Measurements from ENCODE around the gene EIF2S3B.
"Not testable (repeated sequence)": the region's sequence is repeated elsewhere in the genome, so short reads cannot be mapped to it uniquely, and the experiment has no call there.

EIF2S3B gene

DNA sequence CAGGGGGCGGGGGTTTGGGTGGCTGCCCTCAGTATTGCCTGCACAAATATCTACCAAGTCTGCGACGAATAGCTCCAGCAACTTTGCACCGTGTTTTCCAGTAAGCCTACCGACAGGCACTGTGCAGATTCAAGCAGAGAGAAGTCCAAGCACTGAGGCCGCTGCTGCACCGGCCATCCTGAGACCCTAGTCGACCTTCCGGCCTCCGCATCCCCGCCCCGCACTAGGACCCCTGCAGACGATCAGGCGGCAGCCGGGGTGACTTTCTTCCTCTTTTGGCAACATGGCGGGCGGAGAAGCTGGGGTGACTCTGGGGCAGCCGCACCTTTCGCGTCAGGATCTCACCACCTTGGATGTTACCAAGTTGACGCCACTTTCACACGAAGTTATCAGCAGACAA lies at the start of gene EIF2S3B:
TSS of gene EIF2S3B (plus strand) at position 271 of the 400 bp plus-strand sequence. CDS start at position 284, 13 bp downstream.
- DNase-seq, result no peak

DNA sequence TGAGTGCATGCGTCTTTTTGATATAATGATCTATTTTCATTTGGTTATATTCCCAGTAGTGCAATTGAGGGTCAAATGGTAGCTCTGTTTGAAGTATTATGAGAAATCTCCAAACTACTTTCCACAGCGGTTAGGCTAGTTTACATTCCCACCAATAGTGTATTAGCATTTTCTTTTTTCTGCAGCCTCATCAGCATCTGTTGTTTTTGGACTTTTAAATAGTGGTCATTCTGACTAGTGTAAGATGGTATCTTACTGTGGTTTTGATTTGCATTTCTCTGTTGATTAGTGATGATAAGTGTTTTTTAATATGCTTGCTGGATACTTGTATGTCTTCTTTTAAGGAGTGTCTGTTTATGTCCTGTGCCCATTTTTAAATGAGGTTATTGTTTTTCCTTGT lies 48.8 kb upstream of the EIF2S3B start:
- no peak for DNase-seq

DNA sequence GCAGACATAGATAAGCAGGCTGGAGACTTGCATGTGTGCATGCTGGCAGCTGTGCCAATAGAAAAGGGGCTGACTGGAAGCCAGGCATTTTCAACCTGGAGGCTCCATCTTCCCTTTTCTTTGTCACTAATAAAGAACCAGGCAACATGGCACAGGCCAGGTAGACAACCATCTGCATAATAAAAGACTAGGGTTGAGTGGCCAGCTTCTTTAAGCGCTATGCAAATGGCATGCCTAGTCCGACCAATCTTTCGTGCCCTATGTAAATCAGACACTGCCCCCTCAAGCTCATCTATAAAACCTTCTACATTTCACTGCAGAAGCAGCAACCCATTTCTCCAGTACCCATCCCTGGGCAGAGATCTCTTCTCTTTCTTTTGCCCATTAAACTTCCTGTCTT lies 47.9 kb upstream of the EIF2S3B start:
- DNase-seq, result no peak

DNA sequence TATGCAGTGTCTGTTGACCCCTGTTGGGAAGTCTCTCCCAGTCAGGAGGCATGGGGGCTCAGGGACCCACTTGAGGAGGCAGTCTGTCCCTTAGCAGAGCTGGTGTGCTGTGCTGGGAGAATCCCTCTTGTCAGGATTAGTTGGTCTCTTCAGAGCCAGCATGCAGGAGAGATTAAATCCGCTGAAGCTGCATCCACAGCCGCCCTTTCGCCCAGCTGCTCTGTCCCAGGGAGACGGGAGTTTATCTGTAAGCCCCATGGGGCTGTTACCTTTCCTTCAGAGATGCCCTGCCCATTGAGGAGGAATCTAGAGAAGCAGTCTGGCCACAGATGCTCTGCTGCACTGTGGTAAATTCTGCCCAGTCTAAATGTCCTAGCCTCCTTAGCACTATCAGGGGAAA lies 39.4 kb upstream of the EIF2S3B start:
- DNase-seq, result no peak

DNA sequence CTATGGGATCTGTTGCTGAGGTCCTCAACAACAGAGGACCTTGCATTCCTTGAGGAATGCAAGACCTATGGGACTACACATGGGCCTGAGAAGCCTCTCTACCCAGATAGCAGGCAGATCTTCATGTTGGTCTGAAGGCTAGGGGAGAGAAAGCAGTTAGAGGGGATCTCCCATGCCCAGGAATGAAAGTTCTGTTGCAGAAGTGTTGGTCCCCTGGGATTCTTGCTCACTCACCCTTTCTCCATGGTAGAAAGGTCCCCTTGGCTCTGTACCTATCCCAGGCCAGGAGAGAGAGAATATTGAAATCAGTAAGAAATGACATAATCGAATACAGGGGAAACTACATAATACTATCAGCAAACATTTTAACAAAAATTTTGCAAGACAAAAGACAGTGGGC lies 36.0 kb upstream of the EIF2S3B start:
- DNase-seq, result no peak

DNA sequence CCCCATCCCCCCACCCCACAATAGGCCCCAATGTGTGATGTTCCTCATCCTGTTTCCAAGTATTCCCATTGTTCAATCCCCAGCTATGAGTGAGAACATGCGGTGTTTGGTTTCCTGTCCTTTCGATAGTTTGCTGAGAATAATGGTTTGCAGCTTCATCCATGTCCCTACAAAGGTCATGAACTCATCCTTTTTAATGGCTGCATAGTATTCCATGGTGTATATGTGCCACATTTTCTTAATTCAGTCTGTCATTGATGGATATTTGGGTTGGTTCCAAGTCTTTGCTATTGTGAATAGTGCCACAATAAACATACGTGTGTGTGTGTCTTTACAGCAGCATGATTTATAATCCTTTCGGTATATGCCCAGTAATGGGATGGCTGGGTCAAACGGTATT lies 32.9 kb upstream of the EIF2S3B start:
- DNase-seq, result not testable (repeated sequence)

DNA sequence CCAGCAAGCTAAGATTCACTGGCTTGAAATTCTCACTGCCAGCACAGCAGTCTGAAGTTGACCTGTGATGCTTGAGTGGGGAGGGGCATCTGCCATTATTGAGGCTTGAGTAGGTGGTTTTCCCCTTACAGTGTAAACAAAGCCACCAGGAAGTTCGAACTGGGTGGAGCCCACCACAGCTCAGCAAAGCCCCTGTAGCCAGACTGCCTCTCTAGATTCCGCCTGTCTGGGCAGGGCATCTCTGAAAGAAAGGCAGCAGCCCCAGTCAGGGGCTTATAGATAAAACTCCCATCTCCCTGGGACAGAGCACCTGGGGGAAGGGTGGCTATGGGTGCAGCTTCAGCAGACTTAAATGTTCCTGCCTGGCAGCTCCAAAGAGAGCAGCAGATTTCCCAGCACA lies 23.8 kb upstream of the EIF2S3B start:
- not testable (repeated sequence) for DNase-seq

DNA sequence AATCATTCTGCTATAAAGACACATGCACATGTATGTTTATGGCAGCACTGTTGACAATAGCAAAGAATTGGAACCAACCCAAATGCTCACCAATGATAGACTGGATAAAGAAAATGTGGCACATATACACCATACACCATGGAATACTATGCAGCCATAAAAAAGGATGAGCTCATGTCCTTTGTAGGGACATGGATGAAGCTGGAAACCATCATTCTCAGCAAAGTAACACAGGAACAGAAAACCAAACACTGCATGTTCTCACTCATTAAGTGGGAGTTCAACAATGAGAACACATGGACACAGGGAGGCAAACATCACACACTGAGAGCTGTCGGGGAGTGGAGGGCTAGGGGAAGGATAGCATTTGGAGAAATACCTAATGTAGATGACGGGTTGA lies 18.4 kb upstream of the EIF2S3B start:
- DNase-seq, result not testable (repeated sequence)

DNA sequence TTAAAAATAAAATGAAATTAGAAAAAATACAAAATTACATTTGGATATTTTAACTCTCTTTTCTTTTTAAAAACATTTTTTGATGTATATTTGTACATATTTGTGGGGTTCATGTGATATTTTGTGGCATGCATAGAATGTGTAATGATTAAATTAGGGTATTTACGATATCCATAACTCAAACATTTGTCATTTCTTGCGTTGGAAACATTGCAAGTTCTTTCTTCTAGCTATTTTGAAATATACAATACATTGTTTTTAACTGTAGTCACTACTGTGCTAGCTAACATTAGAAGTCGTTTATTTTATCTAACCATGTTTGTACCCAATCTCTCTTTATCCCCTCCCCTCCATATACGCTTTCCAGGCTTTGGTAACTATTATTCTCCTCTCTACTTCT lies 13.9 kb upstream of the EIF2S3B start:
- DNase-seq, result no peak

DNA sequence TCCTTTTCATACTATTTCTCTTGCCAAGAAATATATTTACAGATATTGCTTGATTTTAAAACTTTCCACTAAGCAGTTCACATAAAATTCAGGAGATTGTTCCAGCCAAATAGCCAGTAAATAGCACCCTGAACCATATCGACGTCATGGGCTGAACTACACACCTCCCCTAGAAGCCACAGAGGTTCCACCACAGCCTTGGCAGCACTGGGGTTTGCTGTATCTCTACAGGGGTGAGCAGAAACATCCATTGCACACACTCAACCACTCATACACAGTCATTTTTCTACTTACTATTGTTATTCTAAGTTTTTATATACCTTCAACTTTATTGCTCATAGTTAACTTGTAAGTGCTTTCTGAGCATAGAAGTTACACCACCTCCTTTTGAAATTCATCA lies 8.1 kb upstream of the EIF2S3B start:
- DNase-seq, result no peak

DNA sequence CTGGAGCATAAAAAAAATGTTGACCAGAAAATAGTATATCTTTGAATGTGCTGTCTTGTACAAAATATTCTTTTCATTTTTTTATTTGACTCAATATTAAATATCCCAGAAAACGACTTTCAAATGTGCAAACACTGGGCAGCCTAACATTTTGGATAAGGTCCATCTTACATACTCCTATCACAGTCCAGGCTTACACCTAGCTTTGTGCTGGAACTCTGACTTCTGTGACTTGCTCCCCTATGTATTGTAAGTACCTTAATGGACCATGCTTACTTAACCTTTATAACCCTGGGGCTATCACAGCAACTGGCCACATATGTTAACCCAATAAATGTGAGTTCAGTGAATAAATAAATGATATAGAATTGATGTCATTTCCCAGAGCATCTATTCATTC lies 7.6 kb upstream of the EIF2S3B start:
- no peak for DNase-seq

DNA sequence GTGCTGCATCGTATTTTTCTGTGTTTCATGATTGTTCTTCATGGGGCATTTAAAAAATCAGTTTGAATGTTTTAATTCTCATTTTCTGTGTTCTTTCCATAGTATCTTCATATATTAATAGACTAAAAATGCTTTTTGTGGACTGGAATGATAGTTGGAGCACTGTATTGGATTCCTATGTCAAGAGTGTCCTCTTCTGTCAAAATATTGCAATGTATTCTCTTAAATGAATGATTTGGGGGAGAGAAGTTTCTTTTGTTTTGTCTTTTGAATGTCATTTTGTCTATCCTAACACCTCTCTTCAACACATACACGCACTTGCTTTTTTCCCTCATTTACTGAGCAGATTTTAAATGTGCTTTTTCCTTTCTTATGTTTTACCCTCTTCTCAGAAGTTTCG lies 4.7 kb upstream of the EIF2S3B start:
- no peak for DNase-seq

DNA sequence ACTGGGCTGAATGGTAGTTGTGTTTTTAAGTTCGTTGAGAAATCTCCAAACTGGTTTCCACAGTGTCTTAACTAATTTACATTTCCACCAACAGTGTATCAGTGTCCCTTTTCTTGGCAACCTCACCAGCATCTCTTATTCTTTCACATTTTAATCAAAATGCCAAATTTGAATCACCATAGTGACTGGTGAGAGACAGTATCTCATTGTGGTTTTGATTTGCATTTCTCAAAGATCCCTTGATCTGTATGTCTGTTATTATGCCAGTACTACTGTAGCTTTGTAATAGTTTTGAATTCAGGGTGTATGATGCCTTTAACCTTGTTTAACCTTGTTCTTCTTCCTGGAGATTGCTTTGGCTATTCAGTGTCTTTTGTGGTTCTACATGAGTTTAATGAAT lies 2.2 kb upstream of the EIF2S3B start:
- no peak for DNase-seq

DNA sequence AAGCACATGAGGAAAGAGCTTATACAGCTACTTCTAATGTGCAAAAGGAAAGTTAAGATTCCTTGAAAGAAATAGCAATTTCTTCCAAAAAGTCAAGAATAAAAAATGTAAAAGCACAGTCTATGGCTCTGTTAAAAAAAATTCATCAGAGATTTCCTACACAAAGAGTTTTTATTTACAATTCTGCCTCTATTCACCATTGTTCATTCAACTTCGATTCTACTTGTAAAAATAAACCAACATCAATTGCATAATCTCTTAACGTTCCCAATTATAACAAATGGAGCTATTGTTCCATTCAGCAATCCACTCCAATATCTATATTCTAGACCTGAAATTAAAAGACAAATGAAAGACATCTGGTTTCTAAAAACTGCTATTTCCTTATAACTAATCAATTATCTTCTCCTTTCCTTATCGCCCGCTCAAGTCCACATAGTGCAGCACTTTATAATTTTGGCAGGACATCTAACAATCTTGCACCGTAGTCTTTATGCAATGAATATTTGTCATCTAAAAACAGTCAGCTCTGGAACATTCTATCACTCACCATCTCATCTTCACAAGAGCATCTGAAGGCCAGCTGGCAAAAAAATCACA lies 6.2 kb downstream of the EIF2S3B start:
- DNase-seq, result no peak

DNA sequence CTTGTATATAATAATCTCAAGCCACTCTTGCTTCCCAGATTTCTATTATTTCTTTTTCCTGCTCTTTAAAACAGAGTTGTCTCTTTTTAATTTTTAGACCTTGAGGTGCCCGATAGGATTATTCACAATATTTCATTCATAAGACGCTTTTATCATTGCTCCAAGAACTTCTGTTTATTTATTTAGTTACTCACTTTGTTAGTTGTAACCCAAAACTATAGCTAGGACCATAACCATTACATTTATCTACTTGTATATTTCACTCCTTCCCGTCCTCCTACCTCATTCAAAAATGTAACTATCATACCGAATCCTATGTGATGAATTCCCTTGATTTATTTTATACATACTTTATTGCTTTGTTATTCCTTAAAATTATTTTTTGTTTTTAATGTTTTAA lies 7.1 kb downstream of the EIF2S3B start:
- no peak for DNase-seq

DNA sequence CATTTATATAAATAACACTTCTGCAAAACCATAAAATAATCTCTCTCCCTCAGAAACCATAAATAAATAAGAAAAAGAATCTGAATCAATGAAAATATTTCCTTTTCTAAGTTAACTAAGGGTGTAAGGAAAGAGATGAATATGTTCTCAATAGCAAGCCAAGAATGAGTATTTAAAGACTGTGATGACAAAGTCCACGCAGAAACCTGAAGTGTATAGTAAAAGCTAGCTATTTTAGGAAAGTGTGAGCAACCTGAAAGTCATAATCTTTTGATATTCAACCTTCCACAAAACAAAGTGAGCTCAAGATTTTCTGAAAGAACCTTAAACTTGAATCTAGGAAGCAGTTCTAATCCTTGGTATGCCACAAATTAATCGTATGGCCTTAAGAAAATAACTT lies 15.9 kb downstream of the EIF2S3B start:
- DNase-seq, result no peak

DNA sequence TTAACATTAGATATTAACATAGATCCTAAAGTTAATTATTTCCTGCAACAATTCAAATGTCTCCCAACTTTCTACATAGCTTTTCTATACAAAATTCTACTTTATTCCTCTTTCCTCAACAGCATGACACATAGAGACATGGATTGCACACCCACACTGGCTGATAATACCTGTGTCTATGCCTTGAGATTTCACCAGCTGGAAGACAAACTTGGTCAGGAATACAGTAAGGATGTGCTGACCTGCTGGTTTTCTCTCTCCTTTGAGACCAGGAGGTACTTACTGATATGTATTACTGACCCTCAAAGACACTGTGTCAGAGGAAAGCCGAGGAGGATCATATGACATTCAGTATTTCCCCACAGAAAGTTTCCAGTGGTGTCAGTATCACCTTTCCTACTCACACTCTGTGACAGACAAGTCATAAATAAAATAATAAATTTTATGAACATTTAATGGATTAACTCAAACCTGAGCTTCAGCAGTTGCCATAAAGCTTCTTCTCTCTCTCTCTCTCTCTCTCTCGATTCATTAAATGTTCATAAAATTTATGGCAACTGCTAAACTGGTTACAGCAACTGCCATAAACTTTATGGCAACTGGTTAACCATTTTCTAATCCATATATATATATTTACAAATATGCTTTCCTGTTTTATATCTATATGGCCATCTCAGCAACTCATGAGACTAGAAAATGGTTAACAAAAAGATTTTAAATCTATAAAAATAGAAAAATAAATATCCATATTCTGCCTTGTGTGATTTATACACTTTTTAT lies 22.7 kb downstream of the EIF2S3B start:
- DNase-seq, result no peak

DNA sequence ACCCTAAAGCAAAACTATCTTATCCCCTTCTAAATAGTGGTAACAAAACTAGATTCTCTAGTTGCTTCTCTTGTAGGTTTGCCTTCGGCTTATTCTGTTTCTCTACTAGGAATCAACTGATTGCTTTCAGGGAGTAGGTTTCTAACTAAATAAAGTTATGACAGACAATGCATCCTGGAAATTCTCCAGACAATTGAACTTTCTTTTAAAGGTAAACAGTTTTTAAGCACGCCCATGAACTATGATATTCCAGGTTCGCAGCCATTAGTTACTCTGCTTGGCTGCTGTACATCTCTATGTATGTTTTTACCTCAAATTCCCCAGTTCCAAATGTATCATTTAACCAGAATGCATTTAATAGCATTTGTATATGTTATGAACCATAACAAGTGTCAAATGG lies 23.9 kb downstream of the EIF2S3B start:
- DNase-seq, result no peak

DNA sequence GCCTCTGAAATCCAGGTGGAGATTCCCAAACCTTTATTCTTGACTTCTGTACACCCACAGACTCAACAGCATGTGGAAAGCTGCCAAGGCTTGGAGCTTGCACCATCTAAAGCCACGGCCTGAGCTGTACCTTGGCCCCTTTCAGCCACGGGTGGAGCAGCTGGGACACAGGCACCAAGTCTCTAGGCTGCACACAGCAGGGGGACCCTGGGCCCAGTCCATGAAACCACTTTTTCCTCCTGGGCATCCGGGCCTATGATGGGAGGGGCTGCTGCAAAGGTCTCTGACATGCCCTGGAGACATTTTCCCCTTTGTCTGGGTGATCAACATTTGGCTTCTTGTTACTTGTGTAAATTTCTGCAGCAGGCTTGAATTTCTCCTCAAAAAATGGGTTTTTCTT lies 32.0 kb downstream of the EIF2S3B start:
- DNase-seq, result no peak

DNA sequence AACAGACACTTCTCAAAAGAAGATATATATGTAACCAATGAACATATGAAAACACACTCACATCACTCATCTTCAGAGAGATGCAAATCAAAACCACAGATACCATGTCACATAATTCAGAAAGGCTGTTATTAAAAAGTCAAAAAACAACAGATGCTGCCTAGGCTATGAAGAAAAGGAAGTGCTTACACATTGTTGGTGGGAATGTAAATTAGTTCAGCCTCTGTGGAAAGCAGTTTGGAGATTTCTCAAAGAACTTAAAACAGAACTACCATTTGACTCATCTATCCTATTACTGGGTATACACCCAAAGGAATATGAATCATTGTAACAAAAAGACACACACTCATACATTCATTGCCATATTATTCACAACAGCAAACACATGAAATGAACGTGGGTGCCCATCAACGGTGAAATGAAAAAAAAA lies 35.1 kb downstream of the EIF2S3B start:
- no peak for DNase-seq

DNA sequence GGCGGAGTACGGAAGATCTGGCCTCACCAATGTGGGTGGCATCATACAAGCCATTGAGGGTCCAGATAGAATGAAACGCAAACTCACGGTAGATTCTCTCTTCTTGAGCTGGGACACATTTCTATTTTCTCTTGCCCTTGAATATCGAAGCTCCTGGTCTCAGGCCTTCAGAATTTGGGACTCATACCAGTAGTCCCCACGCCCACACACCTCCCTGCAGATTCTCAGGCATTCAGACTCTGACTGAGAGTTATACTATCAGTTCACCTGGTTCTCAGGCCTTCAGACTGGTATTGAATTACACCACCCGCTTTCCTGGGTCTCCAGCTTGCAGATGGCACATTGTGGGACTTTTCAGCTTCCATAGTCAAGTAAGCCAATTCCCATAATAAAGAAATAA lies 37.8 kb downstream of the EIF2S3B start:
- DNase-seq, result no peak

DNA sequence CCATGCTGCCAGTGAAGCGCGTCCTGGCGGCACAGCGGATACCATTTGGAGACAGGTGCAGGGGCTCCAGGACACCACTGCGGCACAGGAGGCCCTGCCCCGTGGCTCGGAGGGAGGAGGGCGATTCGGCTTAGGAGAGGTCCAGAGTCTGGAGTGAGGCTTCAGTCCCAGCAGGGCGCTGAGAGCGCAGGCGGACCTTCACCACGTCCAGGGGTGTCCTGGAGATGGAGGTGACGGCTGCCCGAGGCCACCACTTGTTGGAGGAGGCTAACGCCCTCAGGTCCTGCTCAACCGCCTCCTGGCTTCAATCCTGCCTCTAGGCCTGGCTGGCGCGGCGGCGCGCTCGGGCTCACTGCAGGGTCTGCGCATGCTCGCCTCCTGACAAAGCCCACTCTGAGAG lies 45.7 kb downstream of the EIF2S3B start:
- no peak for DNase-seq

DNA sequence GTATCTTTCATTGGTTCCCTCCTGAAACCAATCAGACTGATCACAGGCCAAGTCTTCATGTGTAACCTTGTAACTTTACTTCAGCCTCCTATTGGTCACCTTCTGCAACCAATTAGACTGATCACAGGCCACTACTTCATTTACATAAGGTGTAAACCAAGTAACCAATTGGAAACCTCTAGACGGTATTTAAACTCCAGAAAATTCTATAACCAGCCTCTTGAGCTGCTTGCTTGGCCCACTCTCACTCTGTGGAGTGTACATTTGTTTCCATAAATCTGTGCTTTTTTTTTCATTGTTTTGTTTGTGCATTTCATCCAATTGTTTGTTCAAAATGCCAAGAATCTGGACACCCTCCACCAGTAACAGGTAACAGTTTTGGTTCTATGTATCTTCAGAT lies 47.5 kb downstream of the EIF2S3B start:
- no peak for DNase-seq

DNA sequence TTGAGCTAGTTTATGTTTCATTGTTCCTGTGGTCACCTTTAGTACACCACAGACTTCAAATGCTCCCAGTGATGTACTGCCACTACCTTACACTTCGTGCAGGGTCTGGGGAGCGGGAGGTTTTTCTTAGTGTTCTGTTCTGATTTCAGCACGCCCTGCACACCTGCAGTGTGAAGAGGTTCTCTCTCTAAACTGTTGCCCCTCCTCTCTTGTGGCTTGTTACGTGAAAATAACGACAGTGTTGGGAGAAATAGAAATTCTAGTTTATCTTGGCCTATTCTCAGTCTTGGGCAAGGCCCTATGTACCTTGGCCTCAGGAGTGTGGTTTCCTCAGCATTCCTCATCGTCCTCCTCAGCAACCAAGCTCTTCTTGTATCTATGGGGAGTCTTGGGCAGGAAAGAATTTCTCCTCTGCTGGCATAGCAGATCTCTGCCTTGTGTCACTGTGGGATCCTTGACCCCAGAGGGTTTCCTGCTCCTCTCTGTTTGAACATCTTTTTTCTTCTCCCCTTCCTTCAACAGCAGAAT lies 48.6 kb downstream of the EIF2S3B start:
- no peak for DNase-seq
